PC-9 (cell line): Measurements from ENCODE around the gene FBXL17.

Experiments
- CTCF ChIP-seq: fragments of 200-600 bp; sonication (generic); conservative IDR thresholded peaks from 2 replicates; pipeline ENCODE4 v1.6.1; 2017; ENCODE audit warnings: mixed run types, antibody characterized with exemption, mild to moderate bottlenecking, moderate library complexity
- EZH2 ChIP-seq: fragments of 200-600 bp; sonication (generic); IDR thresholded peaks from 2 replicates; pipeline ENCODE4 v1.8.0; 2017; ENCODE audit warnings: antibody characterized with exemption, low read depth

GRCh38 chr5:108081707-108082106 lies 300.2 kb downstream of the FBXL17 start:
- TF ChIP-seq CTCF: no peak
- no peak for TF ChIP-seq EZH2
